ENCODE data around the gene ZMAT3. TPM values are rescaled to one million over a fixed set of nuclear protein-coding genes. Genes with fewer than 3 reads are reported as not detected.

The ZMAT3 gene
- total and polyA plus RNA-seq, 4 donors: 2.4 to 12.1 (median 5.4) TPM

DNA sequence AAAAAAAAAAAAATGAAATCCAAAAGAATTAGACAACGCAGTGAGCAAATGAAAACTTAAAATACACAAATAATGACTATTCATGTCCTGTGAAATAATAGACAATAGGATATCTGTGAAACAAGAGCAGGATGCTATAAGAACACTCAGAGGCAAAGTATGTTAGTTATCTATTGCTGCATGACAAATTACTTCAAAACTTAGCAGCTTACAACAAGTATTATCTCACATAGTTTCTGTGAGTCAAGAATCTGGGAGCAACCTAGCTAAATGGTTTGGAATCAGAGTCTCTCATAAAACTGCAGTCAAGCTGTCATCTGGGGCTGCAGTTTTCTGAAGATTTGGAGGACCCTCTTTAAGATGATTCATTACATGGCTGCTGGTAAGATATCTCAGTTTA is 36.5 kb upstream of the ZMAT3 start:
- H3K36me3 ChIP-seq (ENCODE audit: control insufficient read depth in 4 of 4, insufficient read depth in 4 of 4, low read length in 4 of 4): no peaks in the 10 kb centered on the region
- WGBS, 2 donors: 65 to 93% methylated on average over 1 of the region's 1 CpG
- H3K9me3 ChIP-seq (ENCODE audit: control insufficient read depth in 4 of 4, insufficient read depth in 3 of 4, low read length in 3 of 4): peaks cover 0 to 2% (median 0%) of the 10 kb centered on the region in 4 donors
- TF ChIP-seq, protein P1, sequence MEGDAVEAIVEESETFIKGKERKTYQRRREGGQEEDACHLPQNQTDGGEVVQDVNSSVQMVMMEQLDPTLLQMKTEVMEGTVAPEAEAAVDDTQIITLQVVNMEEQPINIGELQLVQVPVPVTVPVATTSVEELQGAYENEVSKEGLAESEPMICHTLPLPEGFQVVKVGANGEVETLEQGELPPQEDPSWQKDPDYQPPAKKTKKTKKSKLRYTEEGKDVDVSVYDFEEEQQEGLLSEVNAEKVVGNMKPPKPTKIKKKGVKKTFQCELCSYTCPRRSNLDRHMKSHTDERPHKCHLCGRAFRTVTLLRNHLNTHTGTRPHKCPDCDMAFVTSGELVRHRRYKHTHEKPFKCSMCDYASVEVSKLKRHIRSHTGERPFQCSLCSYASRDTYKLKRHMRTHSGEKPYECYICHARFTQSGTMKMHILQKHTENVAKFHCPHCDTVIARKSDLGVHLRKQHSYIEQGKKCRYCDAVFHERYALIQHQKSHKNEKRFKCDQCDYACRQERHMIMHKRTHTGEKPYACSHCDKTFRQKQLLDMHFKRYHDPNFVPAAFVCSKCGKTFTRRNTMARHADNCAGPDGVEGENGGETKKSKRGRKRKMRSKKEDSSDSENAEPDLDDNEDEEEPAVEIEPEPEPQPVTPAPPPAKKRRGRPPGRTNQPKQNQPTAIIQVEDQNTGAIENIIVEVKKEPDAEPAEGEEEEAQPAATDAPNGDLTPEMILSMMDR (IDR thresholded peaks at IDR 0.05; ENCODE audit: control extremely low read depth, extremely low read depth): no peak
- no peak overlapping the region for H3K27ac ChIP-seq (ENCODE audit: low read depth in 1 of 2, low read length in 1 of 2)
- no peaks in the 10 kb centered on the region for H3K27me3 ChIP-seq (ENCODE audit: control insufficient read depth in 3 of 3, insufficient read depth in 3 of 3, low read length in 2 of 3)
- no peak overlapping the region for H3K4me3 ChIP-seq
- H3K9ac ChIP-seq (ENCODE audit: insufficient read depth in 1 of 2, low read length in 2 of 2): no peak overlapping the region
- ATAC-seq (ENCODE audit: insufficient read depth, low FRiP score): no peak
- H3K4me1 ChIP-seq (ENCODE audit: control insufficient read depth in 5 of 5, insufficient read depth in 5 of 5, low read length in 5 of 5): no peaks in the 10 kb centered on the region
- no peak for DNase-seq

DNA sequence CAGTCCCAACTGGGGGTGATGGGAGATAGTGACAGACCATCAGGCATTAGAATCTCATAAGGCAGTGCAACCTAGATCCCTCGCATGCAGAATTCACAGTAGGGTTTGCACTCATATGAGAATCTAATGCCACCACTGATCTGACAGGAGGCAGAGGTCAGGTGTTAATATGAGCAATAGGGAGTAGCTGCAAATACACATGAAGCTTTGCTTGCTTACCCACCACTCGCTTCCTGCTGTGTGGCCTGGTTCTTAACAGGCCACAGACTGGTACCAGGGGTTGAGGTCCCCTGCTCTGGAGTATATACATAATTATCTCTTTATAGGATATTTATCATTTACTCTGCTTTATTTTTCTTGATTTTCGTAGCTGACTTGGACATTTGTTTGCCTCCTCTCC is 36.0 kb upstream of the ZMAT3 start:
- 86 to 90% methylated on average over 3 of the region's 3 CpGs for whole genome bisulfite sequencing, 2 donors
- H3K27me3 ChIP-seq (ENCODE audit: control insufficient read depth in 3 of 3, insufficient read depth in 3 of 3, low read length in 2 of 3): no peaks in the 10 kb centered on the region
- no peak for DNase-seq
- no peaks in the 10 kb centered on the region for H3K4me1 ChIP-seq (ENCODE audit: control insufficient read depth in 5 of 5, insufficient read depth in 5 of 5, low read length in 5 of 5)
- no peak overlapping the region for H3K9ac ChIP-seq (ENCODE audit: insufficient read depth in 1 of 2, low read length in 2 of 2)
- TF ChIP-seq, protein P1 (IDR thresholded peaks at IDR 0.05; ENCODE audit: control extremely low read depth, extremely low read depth): no peak
- ATAC-seq (ENCODE audit: insufficient read depth, low FRiP score): no peak
- no peak overlapping the region for H3K27ac ChIP-seq (ENCODE audit: low read depth in 1 of 2, low read length in 1 of 2)
- H3K36me3 ChIP-seq (ENCODE audit: control insufficient read depth in 4 of 4, insufficient read depth in 4 of 4, low read length in 4 of 4): no peaks in the 10 kb centered on the region
- H3K9me3 ChIP-seq (ENCODE audit: control insufficient read depth in 4 of 4, insufficient read depth in 3 of 4, low read length in 3 of 4): peaks cover 0 to 2% (median 0%) of the 10 kb centered on the region in 4 donors
- H3K4me3 ChIP-seq: no peak overlapping the region

DNA sequence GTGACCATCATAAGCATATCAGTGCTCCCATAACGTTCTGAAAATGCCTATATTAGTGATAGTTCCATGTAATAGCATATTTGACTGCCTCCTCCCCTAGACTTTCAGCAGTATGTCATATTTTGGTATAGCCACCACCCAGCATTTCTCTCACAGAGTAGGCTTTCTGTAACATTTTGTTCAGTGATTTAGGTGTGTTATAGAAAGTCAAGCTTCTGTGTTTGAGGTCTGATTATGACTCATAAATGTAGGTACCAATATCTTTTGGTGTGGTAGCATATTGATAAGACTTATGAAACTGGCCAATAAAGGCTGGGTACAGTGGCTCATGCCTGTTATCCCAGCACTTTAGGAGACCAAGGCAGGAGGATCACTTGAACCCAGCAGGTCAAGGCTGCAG is 34.3 kb upstream of the ZMAT3 start:
- peaks cover 0 to 2% (median 0%) of the 10 kb centered on the region in 4 donors for H3K9me3 ChIP-seq (ENCODE audit: control insufficient read depth in 4 of 4, insufficient read depth in 3 of 4, low read length in 3 of 4)
- DNase-seq (no peak), ATAC-seq (ENCODE audit: insufficient read depth, low FRiP score) (no peak)
- no peaks in the 10 kb centered on the region for H3K27me3 ChIP-seq (ENCODE audit: control insufficient read depth in 3 of 3, insufficient read depth in 3 of 3, low read length in 2 of 3)
- no peak overlapping the region for H3K4me3 ChIP-seq
- H3K27ac ChIP-seq (ENCODE audit: low read depth in 1 of 2, low read length in 1 of 2): no peak overlapping the region
- H3K4me1 ChIP-seq (ENCODE audit: control insufficient read depth in 5 of 5, insufficient read depth in 5 of 5, low read length in 5 of 5): no peaks in the 10 kb centered on the region
- 32 to 36% methylated on average over 1 of the region's 1 CpG for WGBS, 2 donors
- H3K9ac ChIP-seq (ENCODE audit: insufficient read depth in 1 of 2, low read length in 2 of 2): no peak overlapping the region
- H3K36me3 ChIP-seq (ENCODE audit: control insufficient read depth in 4 of 4, insufficient read depth in 4 of 4, low read length in 4 of 4): no peaks in the 10 kb centered on the region
- TF ChIP-seq, protein P1 (IDR thresholded peaks at IDR 0.05; ENCODE audit: control extremely low read depth, extremely low read depth): no peak

DNA sequence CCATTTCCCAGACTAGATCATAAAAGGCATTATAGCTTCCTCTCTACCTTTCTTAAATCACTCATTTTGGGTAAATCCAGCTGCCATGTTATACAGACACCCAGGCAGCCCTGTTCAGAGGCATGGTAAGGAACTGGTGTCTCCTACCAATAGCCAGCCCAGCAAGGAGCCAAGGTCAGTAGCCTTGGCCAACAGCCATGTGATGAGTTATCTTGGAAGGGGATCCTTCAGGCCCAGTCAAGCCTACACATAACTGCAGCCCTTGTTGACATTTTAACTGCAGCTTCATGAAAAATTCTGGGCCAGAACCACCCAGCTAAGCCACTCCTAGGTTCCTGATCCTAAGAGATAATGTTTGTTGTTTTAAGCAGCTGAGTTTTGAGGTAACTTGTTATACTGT is 29.0 kb upstream of the ZMAT3 start:
- H3K4me3 ChIP-seq: no peak overlapping the region
- H3K4me1 ChIP-seq (ENCODE audit: control insufficient read depth in 5 of 5, insufficient read depth in 5 of 5, low read length in 5 of 5): no peaks in the 10 kb centered on the region
- H3K36me3 ChIP-seq (ENCODE audit: control insufficient read depth in 4 of 4, insufficient read depth in 4 of 4, low read length in 4 of 4): no peaks in the 10 kb centered on the region
- no peak for ATAC-seq (ENCODE audit: insufficient read depth, low FRiP score)
- no peaks in the 10 kb centered on the region for H3K9me3 ChIP-seq (ENCODE audit: control insufficient read depth in 4 of 4, insufficient read depth in 3 of 4, low read length in 3 of 4)
- no peak overlapping the region for H3K9ac ChIP-seq (ENCODE audit: insufficient read depth in 1 of 2, low read length in 2 of 2)
- no peak overlapping the region for H3K27ac ChIP-seq (ENCODE audit: low read depth in 1 of 2, low read length in 1 of 2)
- no peaks in the 10 kb centered on the region for H3K27me3 ChIP-seq (ENCODE audit: control insufficient read depth in 3 of 3, insufficient read depth in 3 of 3, low read length in 2 of 3)
- TF ChIP-seq, protein P1 (IDR thresholded peaks at IDR 0.05; ENCODE audit: control extremely low read depth, extremely low read depth): no peak
- no peak for DNase-seq

All from lung (tissue), 12 donors.